Keratinocyte (primary cell): ENCODE measurements around the gene FNIP2.

ENCODE experiments used
- CTCF ChIP-seq, 3 experiments: IDR thresholded peaks in 1 of 3; conservative IDR thresholded peaks in 1 of 3; optimal IDR thresholded peaks in 1 of 3; 2 replicates in 2 of 3; 3 replicates in 1 of 3; pipeline versions ENCODE3 to v1.5.1; 2011; ENCODE audit warnings: low read length in 3 of 3, mild to moderate bottlenecking in 3 of 3, moderate library complexity in 2 of 3, control low read depth in 1 of 3, inconsistent platforms in 1 of 3; ENCODE audit not compliant: insufficient read depth in 2 of 3; ENCODE audit errors: extremely low read depth in 1 of 3
- EZH2 ChIP-seq: IDR thresholded peaks from one replicate; pipeline ENCODE4 v1.6.1; 2012; ENCODE audit warnings: inconsistent platforms, mild to moderate bottlenecking, low read length, moderate library complexity

- TF ChIP-seq CTCF (optimal IDR thresholded peaks at IDR 0.05 in 1 of 3, IDR thresholded peaks at IDR 0.05 in 1 of 3, conservative IDR thresholded peaks at IDR 0.05 in 1 of 3; ENCODE audit: extremely low read depth in 1 of 3, insufficient read depth in 2 of 3, low read length in 3 of 3) (no peak), EZH2 (no peak)
Measured at GRCh38 chr4:158837527-158838141, 68.8 kb downstream of the FNIP2 start.
